HTR-8/SVneo (cell line): ENCODE data around the gene USP17L27.
"Not testable (repeated sequence)": the region's sequence is repeated elsewhere in the genome, so short reads cannot be mapped to it uniquely, and the experiment has no call there.

ENCODE experiments used
- DNase-seq: peaks from one replicate; pipeline ENCODE4 v3.0.0; 2011; ENCODE audit warnings: low spot score, mixed read lengths; ENCODE audit not compliant: insufficient read length
- FAIRE-seq: peaks from 2 replicates; lab custom pipeline; 2011; peaks lifted over from hg19 to GRCh38; lab: Jason Lieb, UNC

The USP17L27 gene

DNA sequence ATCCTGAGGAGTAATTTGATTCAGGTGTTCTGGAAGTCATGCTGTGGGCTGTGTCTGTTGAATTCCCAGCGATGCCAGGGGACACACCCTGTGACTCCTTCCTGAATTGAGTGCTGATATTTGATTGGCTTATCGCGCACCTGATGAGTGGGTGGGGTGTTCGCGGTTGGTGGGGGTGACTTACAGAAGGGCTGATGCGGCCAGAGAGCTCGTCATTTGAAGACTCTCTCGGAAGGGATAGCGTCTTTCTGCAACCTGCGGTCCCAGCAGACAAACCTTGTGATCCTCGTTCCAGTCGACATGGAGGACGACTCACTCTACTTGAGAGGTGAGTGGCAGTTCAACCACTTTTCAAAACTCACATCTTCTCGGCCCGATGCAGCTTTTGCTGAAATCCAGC, at the start of gene USP17L27:
Gene USP17L27 (plus strand): TSS at position 301 of the 400 bp plus-strand sequence. CDS start 0 bp downstream, at position 301.
- not testable (repeated sequence) for FAIRE-seq, DNase-seq

GRCh38 chr4:9324191-9324590, 19.8 kb upstream of the USP17L27 start:
- not testable (repeated sequence) for FAIRE-seq

GRCh38 chr4:9324865-9325264, 19.1 kb upstream of the USP17L27 start, which contains the start of gene USP17L24:
TSS of gene USP17L24 (plus strand) at chr4:9325165. CDS start at chr4:9325165, 0 bp downstream.
- not testable (repeated sequence) for FAIRE-seq, DNase-seq

More at GRCh38 chr4:9324191-9324590, 19.8 kb upstream of the USP17L27 start:
- DNase-seq: not testable (repeated sequence)

DNA sequence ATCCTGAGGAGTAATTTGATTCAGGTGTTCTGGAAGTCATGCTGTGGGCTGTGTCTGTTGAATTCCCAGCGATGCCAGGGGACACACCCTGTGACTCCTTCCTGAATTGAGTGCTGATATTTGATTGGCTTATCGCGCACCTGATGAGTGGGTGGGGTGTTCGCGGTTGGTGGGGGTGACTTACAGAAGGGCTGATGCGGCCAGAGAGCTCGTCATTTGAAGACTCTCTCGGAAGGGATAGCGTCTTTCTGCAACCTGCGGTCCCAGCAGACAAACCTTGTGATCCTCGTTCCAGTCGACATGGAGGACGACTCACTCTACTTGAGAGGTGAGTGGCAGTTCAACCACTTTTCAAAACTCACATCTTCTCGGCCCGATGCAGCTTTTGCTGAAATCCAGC, 14.3 kb upstream of the USP17L27 start, which contains the start of gene USP17L25:
Gene USP17L25 (plus strand): TSS at position 301 of the 400 bp plus-strand sequence. CDS start 0 bp downstream, at position 301.
- DNase-seq, FAIRE-seq: not testable (repeated sequence)

DNA sequence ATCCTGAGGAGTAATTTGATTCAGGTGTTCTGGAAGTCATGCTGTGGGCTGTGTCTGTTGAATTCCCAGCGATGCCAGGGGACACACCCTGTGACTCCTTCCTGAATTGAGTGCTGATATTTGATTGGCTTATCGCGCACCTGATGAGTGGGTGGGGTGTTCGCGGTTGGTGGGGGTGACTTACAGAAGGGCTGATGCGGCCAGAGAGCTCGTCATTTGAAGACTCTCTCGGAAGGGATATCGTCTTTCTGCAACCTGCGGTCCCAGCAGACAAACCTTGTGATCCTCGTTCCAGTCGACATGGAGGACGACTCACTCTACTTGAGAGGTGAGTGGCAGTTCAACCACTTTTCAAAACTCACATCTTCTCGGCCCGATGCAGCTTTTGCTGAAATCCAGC, 9.6 kb upstream of the USP17L27 start, which contains the start of gene USP17L26:
Gene USP17L26 (plus strand): TSS at position 301 of the 400 bp plus-strand sequence. CDS start 0 bp downstream, at position 301.
- DNase-seq, FAIRE-seq: not testable (repeated sequence)

- DNase-seq, FAIRE-seq: not testable (repeated sequence)
These were observed 4.8 kb upstream of the USP17L27 start, which contains the start of gene USP17L5 for GRCh38 chr4:9339103-9339502. TSS of gene USP17L5 (plus strand) at chr4:9339403. CDS start at chr4:9339403, 0 bp downstream.

- FAIRE-seq: not testable (repeated sequence)
These were observed 4.6 kb downstream of the USP17L27 start, which contains the start of gene USP17L28 for GRCh38 chr4:9348593-9348992. TSS of gene USP17L28 (plus strand) at chr4:9348893. CDS start at chr4:9348893, 0 bp downstream.

DNA sequence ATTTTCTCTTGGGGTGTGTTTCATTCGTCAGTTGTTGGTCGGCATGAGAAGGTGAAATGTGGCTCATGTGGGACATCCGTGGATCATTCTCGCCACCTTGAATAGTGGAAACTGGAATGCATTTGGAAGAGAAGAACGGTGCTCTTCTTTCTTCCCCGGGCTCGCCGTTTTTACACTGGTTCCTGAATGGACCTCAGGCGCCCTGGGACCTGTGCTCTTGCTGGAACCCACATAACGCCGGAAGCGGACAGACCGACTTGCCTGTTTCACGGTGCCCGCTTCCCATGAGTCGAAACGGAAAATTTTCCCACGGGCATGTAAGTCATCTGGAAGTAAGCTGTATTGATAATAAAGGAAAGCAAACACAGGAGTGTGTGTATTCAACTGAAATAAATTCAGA, 6.9 kb downstream of the USP17L27 start:
- DNase-seq, FAIRE-seq: not testable (repeated sequence)

More at GRCh38 chr4:9348593-9348992, 4.6 kb downstream of the USP17L27 start, which contains the start of gene USP17L28:
- not testable (repeated sequence) for DNase-seq

DNA sequence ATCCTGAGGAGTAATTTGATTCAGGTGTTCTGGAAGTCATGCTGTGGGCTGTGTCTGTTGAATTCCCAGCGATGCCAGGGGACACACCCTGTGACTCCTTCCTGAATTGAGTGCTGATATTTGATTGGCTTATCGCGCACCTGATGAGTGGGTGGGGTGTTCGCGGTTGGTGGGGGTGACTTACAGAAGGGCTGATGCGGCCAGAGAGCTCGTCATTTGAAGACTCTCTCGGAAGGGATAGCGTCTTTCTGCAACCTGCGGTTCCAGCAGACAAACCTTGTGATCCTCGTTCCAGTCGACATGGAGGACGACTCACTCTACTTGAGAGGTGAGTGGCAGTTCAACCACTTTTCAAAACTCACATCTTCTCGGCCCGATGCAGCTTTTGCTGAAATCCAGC, 9.4 kb downstream of the USP17L27 start, which contains the start of gene USP17L29:
Gene USP17L29 (plus strand): TSS at position 301 of the 400 bp plus-strand sequence. CDS start 0 bp downstream, at position 301.
- not testable (repeated sequence) for FAIRE-seq, DNase-seq

DNA sequence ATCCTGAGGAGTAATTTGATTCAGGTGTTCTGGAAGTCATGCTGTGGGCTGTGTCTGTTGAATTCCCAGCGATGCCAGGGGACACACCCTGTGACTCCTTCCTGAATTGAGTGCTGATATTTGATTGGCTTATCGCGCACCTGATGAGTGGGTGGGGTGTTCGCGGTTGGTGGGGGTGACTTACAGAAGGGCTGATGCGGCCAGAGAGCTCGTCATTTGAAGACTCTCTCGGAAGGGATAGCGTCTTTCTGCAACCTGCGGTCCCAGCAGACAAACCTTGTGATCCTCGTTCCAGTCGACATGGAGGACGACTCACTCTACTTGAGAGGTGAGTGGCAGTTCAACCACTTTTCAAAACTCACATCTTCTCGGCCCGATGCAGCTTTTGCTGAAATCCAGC, 18.9 kb downstream of the USP17L27 start, which contains the start of gene USP17L30:
Gene USP17L30 (plus strand): TSS at position 301 of the 400 bp plus-strand sequence. CDS start 0 bp downstream, at position 301.
- FAIRE-seq: not testable (repeated sequence)

DNA sequence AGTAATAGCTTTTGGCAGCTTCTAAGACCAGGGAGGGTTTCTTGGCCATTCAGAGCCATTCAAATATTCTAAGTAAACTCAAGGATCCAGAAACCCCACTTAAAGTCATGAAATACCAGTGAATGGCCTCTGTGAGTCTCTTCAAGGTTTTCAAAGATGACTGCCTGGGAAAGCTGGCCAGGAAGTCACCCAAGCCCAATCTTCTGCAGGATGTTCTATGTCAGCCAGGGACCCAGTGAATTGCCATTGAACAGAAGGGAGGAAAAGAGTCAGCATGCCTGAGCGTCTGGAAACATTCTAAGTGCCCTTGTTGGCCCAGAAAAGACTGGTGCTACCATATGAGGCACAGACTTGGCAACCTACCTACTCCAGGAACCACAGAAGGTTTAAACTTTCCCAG, 35.9 kb downstream of the USP17L27 start:
- not testable (repeated sequence) for FAIRE-seq, DNase-seq

More for the DNA sequence above, 18.9 kb downstream of the USP17L27 start, which contains the start of gene USP17L30:
- not testable (repeated sequence) for DNase-seq

- DNase-seq, FAIRE-seq: not testable (repeated sequence)
These were observed 37.1 kb downstream of the USP17L27 start for GRCh38 chr4:9381012-9381534.

DNA sequence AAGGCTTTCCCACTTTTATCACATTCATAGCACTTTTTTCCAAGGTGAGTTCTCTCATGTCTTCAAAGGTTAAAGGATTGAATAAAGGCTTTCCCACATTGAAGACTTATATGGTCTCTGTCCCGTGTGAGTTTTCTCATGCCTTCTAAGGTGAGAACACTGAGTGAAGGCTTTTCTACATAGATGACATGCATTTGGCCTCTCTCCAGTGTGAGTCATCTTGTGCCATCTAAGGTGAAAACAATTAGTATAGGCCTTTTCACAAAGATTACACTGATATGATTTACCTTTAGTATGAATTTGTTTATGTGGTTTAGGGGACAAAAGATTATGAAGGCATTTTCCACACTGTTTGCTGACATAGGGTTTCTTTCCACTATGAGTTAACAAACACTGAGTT, 40.2 kb downstream of the USP17L27 start:
- FAIRE-seq (no peak), DNase-seq (no peak)

- DNase-seq, FAIRE-seq: not testable (repeated sequence)
These were observed 45.1 kb downstream of the USP17L27 start for GRCh38 chr4:9389001-9389400.
